Heart left ventricle (tissue), 16 donors: ENCODE results near the gene DNAJC10. TPM values are rescaled to one million over a fixed set of nuclear protein-coding genes. Genes with fewer than 3 reads are reported as not detected.

ENCODE experiments used
- ATAC-seq, 4 donors: fragments of 200-7000 bp; cut with Tn5 transposase; one replicate each; pipeline ENCODE4 v1.9.1; 2020 to 2022; ENCODE audit warnings: moderate library complexity in 4 of 4, mild to moderate bottlenecking in 3 of 4, moderate number of reproducible peaks in 1 of 4
- DNase-seq, 5 donors: peaks; one replicate each; pipeline ENCODE4 v3.0.0-alpha.2; 2020
- H3K27ac ChIP-seq, 12 donors: fragments of 200-600 bp; sonication (generic) in 4 of 12; one replicate each; pipeline versions ENCODE4 v1.5.0 to v1.8.0; 2016 to 2022; ENCODE audit warnings: mild to moderate bottlenecking in 2 of 12
- H3K27me3 ChIP-seq, 9 donors: fragments of 200-600 bp; sonication (generic) in 2 of 9; one replicate each; pipeline versions ENCODE4 v1.5.1 to v1.8.0; 2016 to 2022; ENCODE audit warnings: mild to moderate bottlenecking in 3 of 9
- H3K36me3 ChIP-seq, 9 donors: fragments of 200-600 bp; sonication (generic) in 2 of 9; one replicate each; pipeline versions ENCODE4 v1.5.0 to v1.8.0; 2018 to 2022; ENCODE audit warnings: mild to moderate bottlenecking in 2 of 9
- H3K4me1 ChIP-seq, 12 donors: fragments of 200-600 bp; sonication (generic) in 4 of 12; one replicate each; pipeline versions ENCODE4 v1.5.0 to v1.8.0; 2016 to 2022; ENCODE audit warnings: mild to moderate bottlenecking in 3 of 12
- H3K4me3 ChIP-seq, 12 donors: fragments of 200-600 bp; sonication (generic) in 4 of 12; one replicate each; pipeline versions ENCODE4 v1.5.0 to v1.8.0; 2017 to 2022; ENCODE audit warnings: mild to moderate bottlenecking in 9 of 12, moderate library complexity in 4 of 12
- H3K9me3 ChIP-seq, 12 donors: fragments of 200-600 bp; sonication (generic) in 4 of 12; one replicate each; pipeline versions ENCODE4 v1.5.0 to v1.8.0; 2016 to 2022; ENCODE audit warnings: mild to moderate bottlenecking in 1 of 12
- POLR2A ChIP-seq, 2 donors: fragments of 450-650 bp; IDR thresholded peaks; one replicate each; pipeline ENCODE4 v1.6.1; 2017; ENCODE audit warnings: antibody characterized with exemption in 2 of 2, mild to moderate bottlenecking in 2 of 2, moderate library complexity in 2 of 2
- WGBS, 4 donors: extraction: QIAGEN DNeasy Blood & Tissue Kit in 2 of 4; methylation state at CpG; one replicate each; pipeline versions ENCODE4 v1.1.5 to v1.1.7; 2013 to 2018; 5-methylcytosine and 5-hydroxymethylcytosine counted together
- intact Hi-C, 10 donors: fragments of 100-400 bp; cut with DNase I; formaldehyde crosslinking; loops; one replicate each; pipeline versions ENCODE4 v1.11.1 to v1.14.2; 2022
- long read RNA-seq, 3 donors: library from polyadenylated mRNA; unstranded; transcript quantifications; one replicate each; pipeline ENCODE4 v2.0.0, GENCODE V29; 2020 to 2021
- polyA plus RNA-seq, 2 donors: library from polyadenylated mRNA; stranded (reverse); fragments of 200-250 nt; gene quantifications; one replicate each; pipeline ENCODE4 v1.2.3, GENCODE V29; 2013
- total RNA-seq, 9 donors: library from RNA; depleted of rRNA in 2 of 9; stranded (reverse); fragments of >200 nt in 2 of 9; fragmentation: NEBNext Ultra II Directional in 3 of 9; extraction: Animal tissue kit (Norgen Biotek cat#: 25700) in 3 of 9; gene quantifications; one replicate each; pipeline versions ENCODE4 v1.1.0 to v1.2.4, GENCODE V29; 2016 to 2023
- TF ChIP-seq, protein P1 (sequence below), 12 donors: fragments of 200-600 bp; sonication (generic) in 4 of 12; IDR thresholded peaks; one replicate each; pipeline versions ENCODE4 v1.5.0 to v1.8.0; 2018 to 2022; ENCODE audit warnings: antibody characterized with exemption in 12 of 12, mild to moderate bottlenecking in 5 of 12
- donor health status: ischemic (EF 13 %, LVEDD 7.1; RV severe dilation, severe dysfunction).
- donor health status: healthy with polysubstance abuse.
- donor health status: DM: no; HTN: yes; CAD: no.
- donor health status: DM: no; HTN: no; CAD: no.
- donor health status: ischemic (EF 25% LVEDD 6.9; RV normal size, moderate dysfunction).
- donor health status: ischemic (EF 25% LVEDD 5.7; RV mildly dilated, moderate dysfunction).
- donor health status: healthy.
- donor health status: DM: yes; HTN: yes; CAD: no.
- donor health status: ischemic (EF 35%, LVEDD 5.7; RV mildly dilated, moderate dysfunction).
- donor health status: nonischemic (EF 11% LVEDD 7.7; RV severe dilation, severe dysfunction).
- donor health status: DM: yes; HTN: yes; CAD: no.
- donor health status: PGD.
- donor health status: ischemic (EF 29% LVEDD 5.4; RV normal size, mild dysfunction).
- donor health status: nonischemic (EF 23%, LVEDD 6.1; RV moderate dilation, normal function).

DNAJC10 gene
- total RNA-seq (10 to 100 TPM; 32.2 to 73.5 (median 50.5) TPM), polyA plus RNA-seq (10 to 100 TPM in 1 of 2 donors, 1 to 10 TPM in 1; 9.8 to 27.3 TPM)
- long read RNA-seq, donor 1, full-length matches to known transcripts, result 42 of 60 reads
- long read RNA-seq, donor 1, partial matches to known transcripts, result 8 of 60 reads
- long read RNA-seq, donor 1, other reads (novel, unspliced or antisense), result 10 of 60 reads
- long read RNA-seq, donor 2, full-length matches to known transcripts, result 62 of 89 reads
- long read RNA-seq, donor 2, partial matches to known transcripts, result 10 of 89 reads
- long read RNA-seq, donor 2, other reads (novel, unspliced or antisense), result 17 of 89 reads
- long read RNA-seq, donor 3, full-length matches to known transcripts, result 73 of 98 reads
- long read RNA-seq, donor 3, partial matches to known transcripts, result 13 of 98 reads
- long read RNA-seq, donor 3, other reads (novel, unspliced or antisense), result 12 of 98 reads

DNA sequence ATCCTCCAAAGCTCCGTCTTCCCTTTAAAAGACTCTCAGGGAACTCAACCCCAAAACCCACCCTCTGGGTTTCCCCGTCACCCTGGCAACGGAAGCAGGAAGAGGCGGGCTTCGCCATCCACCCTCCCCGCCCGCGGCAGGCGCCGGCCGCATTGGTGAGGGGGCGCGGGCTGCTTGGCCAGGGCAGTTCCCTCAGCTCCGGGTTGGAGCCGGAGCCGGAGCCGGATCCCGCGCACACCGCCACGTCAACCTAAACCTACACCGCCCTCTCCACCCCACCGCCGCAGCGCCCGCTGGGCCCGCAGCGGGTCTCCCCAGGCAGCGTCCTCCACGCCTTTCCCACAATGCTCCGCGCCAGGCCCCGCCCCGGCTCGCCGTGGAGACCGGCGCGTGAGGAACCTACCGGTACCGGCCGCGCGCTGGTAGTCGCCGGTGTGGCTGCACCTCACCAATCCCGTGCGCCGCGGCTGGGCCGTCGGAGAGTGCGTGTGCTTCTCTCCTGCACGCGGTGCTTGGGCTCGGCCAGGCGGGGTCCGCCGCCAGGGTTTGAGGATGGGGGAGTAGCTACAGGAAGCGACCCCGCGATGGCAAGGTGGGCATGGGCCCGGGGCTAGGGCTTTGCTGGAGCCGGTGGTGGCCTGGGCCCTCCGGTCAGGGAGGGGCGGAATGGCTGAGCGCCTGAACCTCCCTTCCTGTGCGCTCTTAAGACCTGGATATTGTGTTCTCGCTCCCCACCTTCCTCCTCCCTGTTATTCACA is at the start of gene DNAJC10:
Gene DNAJC10 (plus strand): TSS at position 366 of the 758 bp plus-strand sequence. CDS start 1,830 bp downstream, outside the sequence.
- intact Hi-C loops, result no loop called here
- Histone ChIP-seq H3K27me3 (no peaks in the 10 kb centered on the region), H3K4me1 (peaks cover 0 to 46% (median 25%) of the 10 kb centered on the region in 12 donors), H3K36me3 (peaks cover 0 to 20% (median 14%) of the 10 kb centered on the region in 9 donors), H3K4me3 (peak within 1 kb of the TSS; percentile 71 to 98 (median 94)), H3K9me3 (no peaks in the 10 kb centered on the region), H3K27ac (peak within 1 kb of the TSS; percentile 51 to 92 (median 88))
- peak; percentile 90 to 94 (median 92) for DNase-seq
- peak in 1 of 2 donors; percentile 77 for TF ChIP-seq POLR2A (IDR thresholded peaks at IDR 0.05)
- TF ChIP-seq, protein P1, sequence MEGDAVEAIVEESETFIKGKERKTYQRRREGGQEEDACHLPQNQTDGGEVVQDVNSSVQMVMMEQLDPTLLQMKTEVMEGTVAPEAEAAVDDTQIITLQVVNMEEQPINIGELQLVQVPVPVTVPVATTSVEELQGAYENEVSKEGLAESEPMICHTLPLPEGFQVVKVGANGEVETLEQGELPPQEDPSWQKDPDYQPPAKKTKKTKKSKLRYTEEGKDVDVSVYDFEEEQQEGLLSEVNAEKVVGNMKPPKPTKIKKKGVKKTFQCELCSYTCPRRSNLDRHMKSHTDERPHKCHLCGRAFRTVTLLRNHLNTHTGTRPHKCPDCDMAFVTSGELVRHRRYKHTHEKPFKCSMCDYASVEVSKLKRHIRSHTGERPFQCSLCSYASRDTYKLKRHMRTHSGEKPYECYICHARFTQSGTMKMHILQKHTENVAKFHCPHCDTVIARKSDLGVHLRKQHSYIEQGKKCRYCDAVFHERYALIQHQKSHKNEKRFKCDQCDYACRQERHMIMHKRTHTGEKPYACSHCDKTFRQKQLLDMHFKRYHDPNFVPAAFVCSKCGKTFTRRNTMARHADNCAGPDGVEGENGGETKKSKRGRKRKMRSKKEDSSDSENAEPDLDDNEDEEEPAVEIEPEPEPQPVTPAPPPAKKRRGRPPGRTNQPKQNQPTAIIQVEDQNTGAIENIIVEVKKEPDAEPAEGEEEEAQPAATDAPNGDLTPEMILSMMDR (IDR thresholded peaks at IDR 0.05), result no peak
- 0 to 1% (median 1%) methylated on average over 50 to 69 of the region's 69 CpGs for WGBS, 4 donors
- ATAC-seq, result peak; percentile 89 to 99 (median 97)

DNA sequence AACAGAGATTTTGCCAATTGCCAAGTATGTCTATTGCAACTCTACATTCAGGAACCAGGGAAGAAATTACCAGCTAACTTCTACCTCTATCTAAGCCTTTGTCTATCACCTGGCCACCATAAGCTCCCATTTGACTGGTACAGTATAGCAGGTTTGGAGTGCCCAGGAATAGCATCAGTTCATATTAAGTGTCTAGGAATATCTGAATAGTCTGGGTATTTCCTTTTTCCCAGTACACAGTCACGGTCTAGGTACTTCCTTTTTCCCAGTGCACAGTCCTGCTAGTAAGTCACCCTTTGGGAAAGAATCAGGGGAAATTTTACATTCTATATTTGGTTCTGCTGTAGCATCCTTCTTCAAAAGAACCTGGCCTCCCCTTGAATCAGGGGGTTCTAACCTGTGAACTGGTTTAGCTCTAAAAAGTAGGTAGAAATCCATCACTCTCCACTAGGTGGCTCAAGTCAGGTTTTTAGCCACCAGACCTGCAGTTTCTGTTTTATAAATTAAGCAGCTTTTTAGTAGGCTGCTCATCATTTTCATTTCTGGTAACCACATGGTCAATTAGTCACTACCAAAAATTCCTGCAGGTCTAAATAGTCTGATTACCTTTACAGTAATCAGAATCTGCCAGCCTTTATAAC is 49.3 kb upstream of the DNAJC10 start:
- no peak overlapping the region for H3K4me3 ChIP-seq
- H3K36me3 ChIP-seq, result no peaks in the 10 kb centered on the region
- 58 to 79% (median 68%) methylated on average over 1 of the region's 1 CpG for WGBS, 4 donors
- no peaks in the 10 kb centered on the region for H3K27me3 ChIP-seq
- ATAC-seq, result no peak
- H3K9me3 ChIP-seq, result no peaks in the 10 kb centered on the region
- intact Hi-C loops, result loop anchor here in 2 of 10 donors (5.0 kb wide), 1 partner anchor 46 kb away; no protein-coding TSS in a partner anchor
- H3K27ac ChIP-seq, result no peak overlapping the region
- H3K4me1 ChIP-seq, result no peaks in the 10 kb centered on the region
- no peak for TF ChIP-seq POLR2A (IDR thresholded peaks at IDR 0.05)
- TF ChIP-seq, protein P1 (IDR thresholded peaks at IDR 0.05), result peak; percentile 10 to 55 (median 42)
- DNase-seq, result no peak

DNA sequence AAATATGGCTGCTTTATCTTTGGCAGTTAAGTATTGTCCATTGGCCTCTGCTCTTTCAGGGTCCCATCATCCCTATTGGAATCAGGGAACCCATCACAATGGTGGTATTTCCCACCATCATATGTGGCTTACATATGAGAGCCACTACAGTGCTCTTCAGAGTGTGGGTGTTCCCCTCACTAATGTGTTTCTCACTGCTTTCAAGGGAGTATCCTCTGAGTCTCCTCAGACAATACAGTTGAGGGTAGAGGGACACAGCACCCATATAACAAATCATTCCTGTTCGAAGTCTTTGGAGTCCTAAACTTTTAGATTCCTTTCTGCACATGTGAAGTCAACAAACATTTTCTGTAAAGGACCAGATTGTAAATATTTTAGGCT is 48.8 kb upstream of the DNAJC10 start:
- Histone ChIP-seq H3K4me3 (no peak overlapping the region), H3K4me1 (peaks cover 0 to 2% (median 0%) of the 10 kb centered on the region in 12 donors), H3K27ac (no peak overlapping the region), H3K9me3 (no peaks in the 10 kb centered on the region), H3K36me3 (no peaks in the 10 kb centered on the region), H3K27me3 (no peaks in the 10 kb centered on the region)
- DNase-seq (no peak), ATAC-seq (no peak)
- intact Hi-C loops, result loop anchor here in 2 of 10 donors (5.0 kb wide), 1 partner anchor 45 kb away; no protein-coding TSS in a partner anchor
- 71 to 85% (median 82%) methylated on average over 1 of the region's 1 CpG for WGBS, 4 donors
- no peak for TF ChIP-seq POLR2A (IDR thresholded peaks at IDR 0.05)
- TF ChIP-seq, protein P1 (IDR thresholded peaks at IDR 0.05), result no peak
